ENCODE results near the gene FOXL1.

- TF ChIP-seq, protein P1, sequence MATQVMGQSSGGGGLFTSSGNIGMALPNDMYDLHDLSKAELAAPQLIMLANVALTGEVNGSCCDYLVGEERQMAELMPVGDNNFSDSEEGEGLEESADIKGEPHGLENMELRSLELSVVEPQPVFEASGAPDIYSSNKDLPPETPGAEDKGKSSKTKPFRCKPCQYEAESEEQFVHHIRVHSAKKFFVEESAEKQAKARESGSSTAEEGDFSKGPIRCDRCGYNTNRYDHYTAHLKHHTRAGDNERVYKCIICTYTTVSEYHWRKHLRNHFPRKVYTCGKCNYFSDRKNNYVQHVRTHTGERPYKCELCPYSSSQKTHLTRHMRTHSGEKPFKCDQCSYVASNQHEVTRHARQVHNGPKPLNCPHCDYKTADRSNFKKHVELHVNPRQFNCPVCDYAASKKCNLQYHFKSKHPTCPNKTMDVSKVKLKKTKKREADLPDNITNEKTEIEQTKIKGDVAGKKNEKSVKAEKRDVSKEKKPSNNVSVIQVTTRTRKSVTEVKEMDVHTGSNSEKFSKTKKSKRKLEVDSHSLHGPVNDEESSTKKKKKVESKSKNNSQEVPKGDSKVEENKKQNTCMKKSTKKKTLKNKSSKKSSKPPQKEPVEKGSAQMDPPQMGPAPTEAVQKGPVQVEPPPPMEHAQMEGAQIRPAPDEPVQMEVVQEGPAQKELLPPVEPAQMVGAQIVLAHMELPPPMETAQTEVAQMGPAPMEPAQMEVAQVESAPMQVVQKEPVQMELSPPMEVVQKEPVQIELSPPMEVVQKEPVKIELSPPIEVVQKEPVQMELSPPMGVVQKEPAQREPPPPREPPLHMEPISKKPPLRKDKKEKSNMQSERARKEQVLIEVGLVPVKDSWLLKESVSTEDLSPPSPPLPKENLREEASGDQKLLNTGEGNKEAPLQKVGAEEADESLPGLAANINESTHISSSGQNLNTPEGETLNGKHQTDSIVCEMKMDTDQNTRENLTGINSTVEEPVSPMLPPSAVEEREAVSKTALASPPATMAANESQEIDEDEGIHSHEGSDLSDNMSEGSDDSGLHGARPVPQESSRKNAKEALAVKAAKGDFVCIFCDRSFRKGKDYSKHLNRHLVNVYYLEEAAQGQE (IDR thresholded peaks at IDR 0.05; ENCODE audit: insufficient read depth in 1 of 2, low read depth in 2 of 2, low read length in 2 of 2): no peak
- TF ChIP-seq SIN3A (IDR thresholded peaks at IDR 0.05; ENCODE audit: borderline replicate concordance, insufficient read depth, low read length) (no peak), POLR2AphosphoS5 (IDR thresholded peaks at IDR 0.05; ENCODE audit: low read depth, low read length) (no peak)
Measured at GRCh38 chr16:86625029-86625428, 46.7 kb downstream of the FOXL1 start.

All from PFSK-1 (cell line).